Natural killer cell (primary cell): ENCODE data around the gene GRID2. TPM values are rescaled to one million over a fixed set of nuclear protein-coding genes. Genes with fewer than 3 reads are reported as not detected.

Source experiments
- ATAC-seq, 3 donors: fragments of 150-1000 bp in 2 of 3; fragments of 200-7000 bp in 1 of 3; cut with Tn5 transposase; 1 replicate in 1 of 3; 2 replicates in 2 of 3; pipeline ENCODE4 v1.10.0; 2021; ENCODE audit warnings: mild to moderate bottlenecking in 2 of 3, moderate library complexity in 2 of 3
- DNase-seq, 2 donors: peaks; one replicate each; pipeline versions ENCODE4 v3.0.0 to v3.0.0-alpha.2; 2013 to 2021; ENCODE audit warnings: mixed read lengths in 1 of 2
- H3K27ac ChIP-seq: one replicate; pipeline ENCODE4 v1.5.1; 2013; ENCODE audit warnings: mild to moderate bottlenecking, low read length
- H3K27me3 ChIP-seq: one replicate; pipeline ENCODE4 v1.6.1; 2013; ENCODE audit warnings: low read length; ENCODE audit not compliant: control insufficient read depth, insufficient read depth
- H3K36me3 ChIP-seq: one replicate; pipeline ENCODE4 v1.6.1; 2013; ENCODE audit warnings: low read length; ENCODE audit not compliant: control insufficient read depth, insufficient read depth
- H3K4me1 ChIP-seq: one replicate; pipeline ENCODE4 v1.6.1; 2013; ENCODE audit warnings: low read length; ENCODE audit not compliant: control insufficient read depth, insufficient read depth
- H3K4me3 ChIP-seq: one replicate; pipeline ENCODE4 v1.5.1; 2013; ENCODE audit warnings: low read length
- H3K9me3 ChIP-seq: one replicate; pipeline ENCODE4 v1.6.1; 2013; ENCODE audit warnings: low read length; ENCODE audit not compliant: control insufficient read depth, insufficient read depth
- H3K27ac Mint-ChIP-seq, 2 donors: one replicate each; pipeline ENCODE4 v1.8.0; 2022; ENCODE audit warnings: mild to moderate bottlenecking in 2 of 2, mixed read lengths in 2 of 2, moderate library complexity in 1 of 2
- H3K27me3 Mint-ChIP-seq, 2 donors: one replicate each; pipeline ENCODE4 v1.8.0; 2022; ENCODE audit warnings: low read depth in 2 of 2, mixed read lengths in 2 of 2
- H3K36me3 Mint-ChIP-seq: one replicate; pipeline ENCODE4 v1.8.0; 2022; ENCODE audit warnings: mixed read lengths
- H3K4me1 Mint-ChIP-seq, 2 donors: one replicate each; pipeline ENCODE4 v1.8.0; 2022; ENCODE audit warnings: mixed read lengths in 2 of 2
- H3K4me3 Mint-ChIP-seq: one replicate; pipeline ENCODE4 v1.8.0; 2022; ENCODE audit warnings: mild to moderate bottlenecking, moderate library complexity, mixed read lengths
- H3K9me3 Mint-ChIP-seq, 2 donors: one replicate each; pipeline ENCODE4 v1.8.0; 2022; ENCODE audit warnings: mixed read lengths in 2 of 2
- WGBS: methylation state at CpG from one replicate; pipeline ENCODE4 v1.1.7; 2013; ENCODE audit warnings: missing lambda C conversion rate; ENCODE audit not compliant: insufficient coverage; 5-methylcytosine and 5-hydroxymethylcytosine counted together
- intact Hi-C: fragments of 100-400 bp; cut with micrococcal nuclease; formaldehyde crosslinking; loops from one replicate; pipeline ENCODE4 v1.14.2; 2022
- total RNA-seq, 4 donors: library from RNA; stranded (reverse); fragments of 120-200 nt in 1 of 4; gene quantifications; one replicate each; pipeline versions ENCODE4 v1.2.3 to v1.2.4, GENCODE V29; 2013 to 2022
- TF ChIP-seq, protein P1 (sequence below): fragments of 200-600 bp; IDR thresholded peaks from one replicate; pipeline ENCODE4 v1.8.0; 2022; ENCODE audit warnings: antibody characterized with exemption

The GRID2 gene
- total RNA-seq, 3 donors from 2014 or later (not counting 1 experiment from before 2014, with no cell fraction given): not detected

DNA sequence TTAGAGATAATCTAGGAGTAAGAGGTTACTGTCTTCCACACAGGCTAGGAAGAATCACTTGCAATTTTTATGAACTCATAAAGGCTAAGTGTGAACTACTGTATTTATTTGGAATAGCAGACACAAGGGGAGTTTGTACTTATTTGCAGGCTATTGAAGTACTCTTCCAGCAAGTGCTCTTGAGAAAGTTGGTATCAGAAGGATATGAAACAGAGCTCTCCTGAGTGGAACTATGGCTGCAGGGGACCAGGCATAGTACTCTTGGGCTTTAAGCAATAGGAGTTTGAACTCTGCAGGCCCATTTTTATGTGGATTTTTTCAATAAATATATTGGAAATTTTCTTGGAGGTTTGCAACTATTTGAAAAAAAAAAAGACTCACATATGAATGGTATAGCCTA is 768.5 kb downstream of the GRID2 start:
- ATAC-seq (no peak), DNase-seq (no peak)
- no peaks in the 10 kb centered on the region for H3K36me3 ChIP-seq
- peaks cover 10 to 16% of the 10 kb centered on the region in 2 donors for H3K9me3 Mint-ChIP-seq
- no peaks in the 10 kb centered on the region for H3K4me1 Mint-ChIP-seq
- intact Hi-C loops: no loop called here
- TF ChIP-seq, protein P1, sequence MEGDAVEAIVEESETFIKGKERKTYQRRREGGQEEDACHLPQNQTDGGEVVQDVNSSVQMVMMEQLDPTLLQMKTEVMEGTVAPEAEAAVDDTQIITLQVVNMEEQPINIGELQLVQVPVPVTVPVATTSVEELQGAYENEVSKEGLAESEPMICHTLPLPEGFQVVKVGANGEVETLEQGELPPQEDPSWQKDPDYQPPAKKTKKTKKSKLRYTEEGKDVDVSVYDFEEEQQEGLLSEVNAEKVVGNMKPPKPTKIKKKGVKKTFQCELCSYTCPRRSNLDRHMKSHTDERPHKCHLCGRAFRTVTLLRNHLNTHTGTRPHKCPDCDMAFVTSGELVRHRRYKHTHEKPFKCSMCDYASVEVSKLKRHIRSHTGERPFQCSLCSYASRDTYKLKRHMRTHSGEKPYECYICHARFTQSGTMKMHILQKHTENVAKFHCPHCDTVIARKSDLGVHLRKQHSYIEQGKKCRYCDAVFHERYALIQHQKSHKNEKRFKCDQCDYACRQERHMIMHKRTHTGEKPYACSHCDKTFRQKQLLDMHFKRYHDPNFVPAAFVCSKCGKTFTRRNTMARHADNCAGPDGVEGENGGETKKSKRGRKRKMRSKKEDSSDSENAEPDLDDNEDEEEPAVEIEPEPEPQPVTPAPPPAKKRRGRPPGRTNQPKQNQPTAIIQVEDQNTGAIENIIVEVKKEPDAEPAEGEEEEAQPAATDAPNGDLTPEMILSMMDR: no peak
- H3K27me3 ChIP-seq: no peaks in the 10 kb centered on the region
- H3K4me3 ChIP-seq: no peak overlapping the region
- H3K27me3 Mint-ChIP-seq: no peaks in the 10 kb centered on the region
- no peak overlapping the region for H3K27ac ChIP-seq
- H3K36me3 Mint-ChIP-seq: no peaks in the 10 kb centered on the region
- H3K9me3 ChIP-seq: no peaks in the 10 kb centered on the region
- no peak overlapping the region for H3K4me3 Mint-ChIP-seq
- H3K27ac Mint-ChIP-seq: no peak overlapping the region
- no peaks in the 10 kb centered on the region for H3K4me1 ChIP-seq

DNA sequence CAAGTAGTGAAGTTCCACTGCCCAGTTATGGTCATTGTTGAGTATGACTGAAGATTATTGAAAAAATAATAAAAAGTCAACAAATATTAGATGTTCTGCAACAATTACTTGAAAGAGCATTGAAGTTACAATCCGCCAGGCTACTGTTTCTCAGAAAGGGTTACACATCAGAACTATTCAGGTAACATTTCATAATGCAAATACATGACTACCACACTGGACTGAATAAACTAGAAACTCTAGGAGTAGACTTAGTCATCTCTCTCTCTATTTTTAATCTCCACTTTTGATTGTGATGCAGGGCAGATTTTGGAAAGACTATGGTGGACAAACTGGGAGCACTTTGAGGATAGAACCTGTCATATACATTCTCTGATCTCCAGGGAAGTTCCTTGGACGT is 776.5 kb downstream of the GRID2 start:
- peaks cover 12 to 26% of the 10 kb centered on the region in 2 donors for H3K9me3 Mint-ChIP-seq
- TF ChIP-seq, protein P1: no peak
- DNase-seq (no peak), ATAC-seq (no peak)
- Histone ChIP-seq H3K4me3 (no peak overlapping the region), H3K4me1 (no peaks in the 10 kb centered on the region), H3K27ac (no peak overlapping the region), H3K9me3 (no peaks in the 10 kb centered on the region), H3K27me3 (no peaks in the 10 kb centered on the region), H3K36me3 (no peaks in the 10 kb centered on the region)
- H3K36me3 Mint-ChIP-seq: peaks cover 11% of the 10 kb centered on the region
- H3K4me3 Mint-ChIP-seq: no peak overlapping the region
- 67% methylated on average over 1 of the region's 2 CpGs for WGBS
- intact Hi-C loops: no loop called here
- H3K27ac Mint-ChIP-seq: no peak overlapping the region
- no peaks in the 10 kb centered on the region for H3K27me3 Mint-ChIP-seq
- no peaks in the 10 kb centered on the region for H3K4me1 Mint-ChIP-seq

DNA sequence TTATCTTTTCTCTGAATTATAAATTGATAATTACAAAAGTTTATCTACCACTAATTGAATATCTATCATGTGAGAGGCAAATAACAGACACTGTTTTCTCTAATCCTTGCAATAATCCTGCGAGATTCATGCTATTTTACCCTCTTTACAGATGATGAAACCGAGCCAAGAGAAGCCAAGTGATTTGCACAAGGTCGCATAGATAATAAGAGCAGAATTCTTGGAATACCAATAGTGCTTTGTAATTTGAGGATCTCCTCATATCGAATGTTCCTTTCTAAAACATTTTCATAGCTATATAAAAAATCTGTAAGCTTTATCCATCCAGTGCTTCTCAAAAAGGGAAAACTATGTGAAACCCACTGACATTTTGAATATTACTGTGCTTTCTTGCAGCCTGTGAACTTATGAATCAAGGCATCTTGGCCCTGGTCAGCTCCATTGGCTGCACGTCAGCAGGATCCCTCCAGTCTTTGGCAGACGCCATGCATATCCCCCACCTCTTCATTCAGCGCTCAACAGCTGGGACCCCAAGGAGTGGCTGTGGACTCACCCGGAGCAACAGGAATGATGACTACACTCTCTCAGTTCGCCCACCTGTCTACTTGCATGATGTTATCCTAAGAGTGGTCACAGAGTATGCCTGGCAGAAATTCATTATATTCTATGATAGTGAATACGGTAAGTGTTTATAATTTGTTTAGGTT is 781.0 kb downstream of the GRID2 start:
- no peak overlapping the region for H3K4me3 Mint-ChIP-seq
- Histone ChIP-seq H3K4me1 (no peaks in the 10 kb centered on the region), H3K9me3 (no peaks in the 10 kb centered on the region), H3K27ac (no peak overlapping the region), H3K36me3 (no peaks in the 10 kb centered on the region), H3K4me3 (no peak overlapping the region), H3K27me3 (no peaks in the 10 kb centered on the region)
- intact Hi-C loops: no loop called here
- peaks cover 6 to 18% of the 10 kb centered on the region in 2 donors for H3K9me3 Mint-ChIP-seq
- no peak overlapping the region for H3K27ac Mint-ChIP-seq
- no peaks in the 10 kb centered on the region for H3K4me1 Mint-ChIP-seq
- no peaks in the 10 kb centered on the region for H3K27me3 Mint-ChIP-seq
- ATAC-seq: no peak
- peaks cover 16% of the 10 kb centered on the region for H3K36me3 Mint-ChIP-seq
- no peak for DNase-seq
- TF ChIP-seq, protein P1: no peak
- 92% methylated on average over 10 of the region's 10 CpGs for WGBS

DNA sequence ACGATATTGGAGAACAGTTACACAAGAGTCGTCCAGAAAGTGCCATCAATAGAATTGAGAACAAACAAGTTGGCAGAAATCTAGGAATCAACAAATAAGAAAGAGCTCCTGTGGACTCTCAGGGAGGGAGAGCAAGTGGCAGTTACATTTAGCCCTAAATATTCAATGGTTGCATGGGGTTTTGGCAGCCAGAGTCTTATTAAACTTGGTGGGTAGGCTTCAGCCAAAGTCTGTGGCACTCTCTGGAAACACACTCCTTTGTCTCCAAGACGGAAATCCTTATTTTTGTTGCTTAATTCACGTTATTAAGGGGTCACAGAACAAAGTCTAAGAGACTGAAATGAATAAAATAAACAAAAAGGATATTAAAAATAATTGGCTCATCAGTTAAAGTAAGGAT is 782.6 kb downstream of the GRID2 start:
- no peak overlapping the region for H3K4me3 Mint-ChIP-seq
- DNase-seq: no peak
- H3K36me3 Mint-ChIP-seq: peaks cover 16% of the 10 kb centered on the region

More for the DNA sequence above, 782.6 kb downstream of the GRID2 start:
- H3K9me3 ChIP-seq: no peaks in the 10 kb centered on the region
- no peak overlapping the region for H3K27ac Mint-ChIP-seq
- no peak overlapping the region for H3K27ac ChIP-seq
- H3K9me3 Mint-ChIP-seq: peaks cover 4 to 14% of the 10 kb centered on the region in 2 donors
- H3K27me3 Mint-ChIP-seq: no peaks in the 10 kb centered on the region
- WGBS: 84% methylated on average over 3 of the region's 4 CpGs
- TF ChIP-seq, protein P1: no peak
- no peaks in the 10 kb centered on the region for H3K36me3 ChIP-seq
- H3K27me3 ChIP-seq: no peaks in the 10 kb centered on the region
- no peaks in the 10 kb centered on the region for H3K4me1 Mint-ChIP-seq
- no peaks in the 10 kb centered on the region for H3K4me1 ChIP-seq
- ATAC-seq: no peak
- intact Hi-C loops: no loop called here
- no peak overlapping the region for H3K4me3 ChIP-seq
